ENCODE measurements around the gene BRIP1.
"Not testable (repeated sequence)": the region's sequence is repeated elsewhere in the genome, so short reads cannot be mapped to it uniquely, and the experiment has no call there.

BRIP1 gene

GRCh38 chr17:61799812-61800484, 63.4 kb downstream of the BRIP1 start:
- DNase-seq (ENCODE audit: low spot score) = no peak

DNA sequence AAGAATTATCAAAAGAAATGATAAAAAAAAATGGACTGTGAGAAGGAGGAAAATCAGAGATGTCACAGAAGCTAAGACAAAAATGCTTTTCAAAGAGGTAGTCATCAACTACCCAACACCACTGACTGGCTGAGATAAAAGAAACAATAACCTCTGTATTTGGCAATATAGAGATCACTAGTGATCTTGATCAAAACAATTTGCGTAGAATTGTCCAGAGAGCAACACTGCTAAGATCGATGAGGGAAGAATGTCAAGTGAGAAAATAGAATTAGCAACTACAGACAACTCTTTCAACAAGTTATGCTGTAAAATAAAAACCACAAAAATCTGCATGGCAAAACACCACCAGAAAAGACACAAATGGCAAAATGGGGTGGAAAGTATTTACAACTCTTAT, 66.0 kb downstream of the BRIP1 start:
- no peak for DNase-seq (ENCODE audit: low spot score)

GRCh38 chr17:61795546-61795945, 67.8 kb downstream of the BRIP1 start:
- no peak for DNase-seq (ENCODE audit: low spot score)

DNA sequence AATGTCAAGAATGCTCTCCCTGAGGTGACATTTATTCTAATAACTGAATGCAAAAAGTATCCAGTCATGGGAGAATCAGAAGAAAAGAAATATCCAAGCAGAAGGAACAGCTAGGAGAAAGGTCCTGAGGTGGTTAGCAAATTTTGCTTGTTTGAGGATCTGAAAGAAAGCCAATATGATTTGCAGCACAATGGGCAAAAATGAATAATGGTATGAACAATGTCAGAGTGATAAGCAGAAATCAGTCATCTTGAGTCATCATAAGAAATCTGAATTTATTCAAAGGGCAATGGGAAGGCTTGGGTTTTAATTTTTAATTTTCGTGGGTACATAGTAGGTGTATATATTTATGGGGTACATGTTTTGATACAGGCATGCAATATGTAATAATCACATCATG, 68.5 kb downstream of the BRIP1 start:
- DNase-seq (ENCODE audit: low spot score) = no peak

DNA sequence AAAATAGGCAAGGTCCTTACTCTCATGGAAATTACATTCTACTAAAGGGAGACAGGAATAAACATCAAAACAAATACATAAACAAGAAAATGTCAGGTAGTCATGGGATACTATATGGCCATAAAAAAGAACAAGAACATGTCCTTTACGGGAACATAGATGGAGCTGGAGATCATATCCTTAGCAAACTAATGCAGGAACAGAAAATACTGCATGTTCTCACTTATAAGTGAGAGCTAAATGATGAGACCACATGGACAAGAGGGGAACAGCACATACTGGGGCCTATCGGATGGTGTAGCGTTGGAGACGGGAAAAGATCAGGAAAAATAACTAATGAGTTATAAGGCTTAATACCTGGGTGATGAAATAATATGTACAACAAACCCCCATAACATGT, 69.1 kb downstream of the BRIP1 start:
- DNase-seq (ENCODE audit: low spot score) = no peak

DNA sequence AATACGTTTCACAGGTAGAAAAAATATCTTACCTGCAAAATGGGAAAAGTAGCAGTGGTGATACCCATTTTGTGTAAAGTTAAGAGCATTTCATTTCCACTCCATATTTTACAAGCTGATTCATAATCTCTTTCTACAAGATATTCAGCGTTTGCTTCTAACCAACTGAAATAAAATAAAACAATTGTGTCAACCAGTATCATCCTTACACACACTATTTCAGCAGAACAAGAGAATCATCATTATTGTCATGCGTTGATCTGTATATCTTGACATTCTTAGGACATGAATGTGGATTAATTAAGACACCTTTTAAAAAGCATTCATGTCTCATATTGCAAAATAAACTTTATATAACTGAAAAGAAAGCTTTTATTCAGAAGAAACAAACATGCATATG, 69.8 kb downstream of the BRIP1 start:
- no peak for DNase-seq (ENCODE audit: low spot score)

DNA sequence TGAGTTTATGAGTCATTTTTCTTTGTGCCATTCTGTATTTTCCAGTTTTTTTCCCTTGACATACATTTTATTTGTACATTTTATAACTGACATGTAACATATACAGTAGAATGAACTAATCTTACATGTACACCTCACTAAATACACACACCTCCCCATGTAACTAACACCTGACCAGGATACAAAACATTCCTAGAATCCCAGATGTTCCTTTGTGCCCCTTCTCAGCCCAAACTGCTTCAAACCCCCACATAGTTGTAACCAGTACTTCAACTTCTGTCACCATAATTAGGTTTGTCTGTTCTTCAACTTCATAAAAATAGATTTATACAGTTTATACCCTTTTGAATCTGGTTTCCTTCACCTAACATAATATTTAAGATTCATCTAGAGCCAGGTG, 73.5 kb downstream of the BRIP1 start:
- no peak for DNase-seq (ENCODE audit: low spot score)

DNA sequence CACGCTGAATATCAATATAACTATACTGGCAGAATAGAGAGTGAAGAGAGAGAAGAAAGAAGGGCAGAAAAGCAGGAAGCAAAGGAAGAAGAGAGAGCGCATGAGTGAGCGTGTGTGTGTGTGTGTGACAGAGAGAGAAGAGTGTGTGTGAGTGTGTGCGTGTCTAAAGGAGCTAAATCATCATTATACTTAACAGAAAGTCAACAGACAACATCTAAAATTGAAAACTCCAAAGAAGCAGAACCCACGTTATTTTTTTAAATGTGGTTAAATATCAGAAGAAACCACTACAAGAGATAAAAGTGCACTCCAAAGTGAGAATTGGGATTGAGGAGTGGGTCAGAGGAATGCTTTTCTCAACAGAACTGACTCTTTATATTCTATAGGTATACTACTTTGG, 77.2 kb downstream of the BRIP1 start:
- DNase-seq (ENCODE audit: low spot score) = no peak

DNA sequence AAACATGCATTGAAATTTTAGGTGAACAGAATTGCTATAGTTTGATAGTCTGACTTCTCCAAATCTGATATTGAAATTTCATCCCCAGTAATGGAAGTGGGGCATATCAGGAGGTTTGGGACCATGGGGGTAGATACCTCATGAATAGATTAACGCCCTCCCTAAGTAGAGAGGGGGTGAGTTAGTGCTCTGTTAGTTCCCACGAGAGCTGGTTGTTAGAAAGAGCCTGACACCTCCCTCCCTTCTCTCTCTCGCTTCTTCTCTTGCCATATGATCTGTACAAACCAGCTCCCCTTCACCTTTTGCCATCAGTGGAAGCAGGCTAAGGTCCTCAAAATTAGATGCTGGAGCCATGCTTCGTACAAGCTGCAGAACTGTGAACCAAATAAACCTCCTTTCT, 78.8 kb downstream of the BRIP1 start:
- DNase-seq (ENCODE audit: low spot score) = no peak

DNA sequence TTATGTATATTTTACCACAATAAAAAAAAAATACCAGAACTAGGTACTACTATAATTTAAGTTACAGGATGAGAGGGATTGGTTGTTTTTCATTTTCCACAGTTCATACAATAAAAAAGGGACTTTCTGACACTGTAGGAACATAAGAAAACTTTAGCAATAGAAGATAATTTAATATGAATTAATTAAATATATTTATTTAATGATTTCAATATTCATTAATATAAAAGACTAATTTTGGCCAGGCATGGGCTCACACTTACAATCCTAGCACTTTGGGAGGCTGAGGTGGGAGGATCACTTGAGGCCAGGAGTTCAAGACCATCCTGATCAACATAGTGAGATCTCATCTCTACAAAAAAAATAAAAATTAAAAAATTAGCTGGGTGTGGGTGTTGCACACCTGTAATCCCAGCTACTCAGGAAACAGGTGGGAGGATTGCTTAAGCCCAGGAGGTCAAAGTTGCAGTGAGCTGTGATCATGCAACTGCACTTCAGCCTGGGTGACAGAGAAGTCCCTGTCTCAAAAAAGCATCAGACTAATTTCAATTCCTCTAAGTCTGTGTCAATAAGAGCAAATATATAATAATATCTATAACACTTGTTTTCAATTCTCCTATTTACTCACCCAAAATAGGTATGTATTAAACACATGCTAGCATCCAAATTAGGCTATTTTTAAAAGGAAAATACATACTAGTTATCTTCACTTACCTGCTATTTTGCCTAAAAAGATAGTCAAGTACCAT, 79.6 kb downstream of the BRIP1 start:
- DNase-seq (ENCODE audit: low spot score) = no peak

- no peak for DNase-seq (ENCODE audit: low spot score)
These were observed 80.2 kb downstream of the BRIP1 start for GRCh38 chr17:61783120-61783519.

DNA sequence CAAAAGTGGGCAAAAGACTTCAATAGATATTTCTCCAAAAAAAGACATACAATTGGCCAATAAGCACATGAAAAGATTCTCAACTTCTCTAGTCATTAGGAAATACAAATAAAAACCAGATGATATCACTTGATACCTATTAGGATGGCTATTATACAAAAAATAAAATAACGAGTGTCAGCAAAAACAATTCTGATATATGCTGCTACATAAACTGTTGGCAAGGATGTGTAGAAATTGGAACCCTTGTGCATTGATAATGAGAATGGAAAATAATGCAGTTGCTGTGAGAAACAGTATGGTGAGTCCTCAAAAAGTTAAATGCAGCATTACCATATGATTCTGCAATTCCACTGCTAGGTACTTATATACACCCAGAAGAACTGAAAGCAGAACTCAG, 80.6 kb downstream of the BRIP1 start:
- no peak for DNase-seq (ENCODE audit: low spot score)

- no peak for DNase-seq (ENCODE audit: low spot score)
These were observed 88.0 kb downstream of the BRIP1 start for GRCh38 chr17:61775364-61775763.

- no peak for DNase-seq (ENCODE audit: low spot score)
These were observed 88.6 kb downstream of the BRIP1 start for GRCh38 chr17:61774724-61775123.

- DNase-seq (ENCODE audit: low spot score) = not testable (repeated sequence)
These were observed 89.2 kb downstream of the BRIP1 start for GRCh38 chr17:61774087-61774486.

- no peak for DNase-seq (ENCODE audit: low spot score)
These were observed 92.4 kb downstream of the BRIP1 start for GRCh38 chr17:61770752-61771533.

DNA sequence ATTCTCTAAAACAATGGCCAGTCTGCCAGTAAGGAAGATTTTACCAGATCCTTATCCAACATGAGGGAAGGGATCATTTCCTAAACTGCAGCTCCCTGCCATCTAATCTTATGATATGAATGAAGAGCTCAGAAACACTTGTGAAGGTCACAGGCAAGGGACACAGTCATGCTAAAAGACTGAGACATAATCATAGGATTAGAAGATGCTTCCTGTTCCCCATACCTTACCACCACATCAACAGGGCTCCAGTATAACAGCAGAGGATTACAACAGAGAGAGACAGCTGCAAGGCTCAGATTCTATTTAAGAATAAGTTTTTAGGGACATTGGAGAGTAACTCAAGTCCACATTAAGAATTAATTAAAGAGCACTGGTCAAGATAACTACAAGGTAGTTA, 93.3 kb downstream of the BRIP1 start:
- no peak for DNase-seq (ENCODE audit: low spot score)

- DNase-seq (ENCODE audit: low spot score) = no peak
These were observed 94.9 kb downstream of the BRIP1 start for GRCh38 chr17:61768405-61768804.

- DNase-seq (ENCODE audit: low spot score) = no peak
These were observed 96.8 kb downstream of the BRIP1 start for GRCh38 chr17:61766520-61766919.

GRCh38 chr17:61764846-61765245, 98.5 kb downstream of the BRIP1 start:
- no peak for DNase-seq (ENCODE audit: low spot score)

DNA sequence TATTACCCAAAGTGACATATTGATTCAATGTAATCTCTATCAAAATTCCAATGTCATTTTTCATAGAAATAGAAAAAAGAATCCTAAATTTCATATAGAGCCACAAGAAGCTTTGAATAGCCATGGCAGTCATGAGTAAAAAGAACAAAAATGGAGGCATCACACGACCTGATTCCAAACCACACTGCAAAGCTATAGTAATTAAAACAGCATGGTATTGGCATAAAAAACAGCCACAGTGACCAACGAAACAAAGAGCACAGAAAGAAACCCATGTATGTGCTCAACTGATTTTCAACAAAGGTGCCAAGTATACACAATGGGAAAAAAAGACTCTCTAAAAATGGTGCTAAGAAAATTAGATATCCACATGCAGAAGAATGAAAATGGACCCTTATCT, 101.5 kb downstream of the BRIP1 start:
- no peak for DNase-seq (ENCODE audit: low spot score)

- DNase-seq (ENCODE audit: low spot score) = no peak
These were observed 104.0 kb downstream of the BRIP1 start for GRCh38 chr17:61759362-61759761.

GRCh38 chr17:61758430-61758829, 104.9 kb downstream of the BRIP1 start:
- DNase-seq (ENCODE audit: low spot score) = no peak

All from putamen (tissue), 1 donor.